ENCODE data around the gene MFSD12.

MFSD12 gene

GRCh38 chr19:3544058-3544376, 13.4 kb downstream of the MFSD12 start:
- Histone ChIP-seq H3K79me1 (ENCODE audit: low read depth, low read length) (peaks cover 11% of the 10 kb centered on the region), H2BK5ac (ENCODE audit: low read length) (peak overlapping the region; percentile 53), H3K9me3 (replicated peaks in 1 of 2; ENCODE audit: control insufficient read depth in 2 of 2, insufficient read depth in 1 of 2, low read depth in 1 of 2, low read length in 2 of 2) (no peaks in the 10 kb centered on the region), H2BK120ac (ENCODE audit: low read depth, low read length) (no peak overlapping the region), H3K23ac (ENCODE audit: low read depth, low read length, poor library complexity) (no peak overlapping the region), H3K4me3 (ENCODE audit: low read length in 2 of 2) (no peak overlapping the region), H2AK5ac (ENCODE audit: low read depth, low read length) (peak overlapping the region; percentile 56), H3K14ac (ENCODE audit: low read length) (no peak overlapping the region), H3K4ac (ENCODE audit: low read length) (no peak overlapping the region), H2AFZ (ENCODE audit: low read length) (no peak overlapping the region), H3K9ac (ENCODE audit: low read depth, low read length, poor library complexity) (no peak overlapping the region), H2BK12ac (ENCODE audit: low read length) (peak overlapping the region; percentile 90), H4K8ac (ENCODE audit: low read depth, low read length) (peak overlapping the region; percentile 43), H4K91ac (ENCODE audit: low read depth, low read length, poor library complexity) (no peak overlapping the region), H3K36me3 (replicated peaks in 1 of 2; ENCODE audit: control insufficient read depth in 2 of 2, insufficient read depth in 2 of 2, low read length in 2 of 2) (peaks cover 20 to 33% of the 10 kb centered on the region in 2 donors), H3K27me3 (ENCODE audit: control insufficient read depth in 3 of 3, insufficient read depth in 3 of 3, low read depth in 1 of 3, low read length in 3 of 3) (no peaks in the 10 kb centered on the region), H3K4me1 (ENCODE audit: control insufficient read depth in 2 of 2, insufficient read depth in 1 of 2, low read depth in 1 of 2, low read length in 2 of 2) (peaks cover 5 to 6% of the 10 kb centered on the region in 2 donors), H2BK15ac (ENCODE audit: low read length) (no peak overlapping the region), H3K27ac (replicated peaks; ENCODE audit: low read length) (no peak overlapping the region), H3K18ac (ENCODE audit: low read length) (no peak overlapping the region), H3K4me2 (ENCODE audit: insufficient read depth, low read length, poor library complexity, severe bottlenecking) (peak overlapping the region; percentile 11)
- WGBS, 2 donors (ENCODE audit: extremely low coverage in 2 of 2, insufficient read length in 2 of 2, insufficient replicate concordance in 1 of 2) = no CpG with 5 or more reads among the region's 9 CpGs
- DNase-seq (ENCODE audit: low spot score) = no peak

GRCh38 chr19:3543150-3544057, 14.0 kb downstream of the MFSD12 start:
- no peak overlapping the region for H3K4me3 ChIP-seq (ENCODE audit: low read length in 2 of 2)
- peak overlapping the region; percentile 90 for H2BK12ac ChIP-seq (ENCODE audit: low read length)
- H2AK5ac ChIP-seq (ENCODE audit: low read depth, low read length) = peak overlapping the region; percentile 56
- no peak for DNase-seq (ENCODE audit: low spot score)
- H3K4ac ChIP-seq (ENCODE audit: low read length) = no peak overlapping the region
- H4K91ac ChIP-seq (ENCODE audit: low read depth, low read length, poor library complexity) = no peak overlapping the region
- peak overlapping the region; percentile 13 for H3K18ac ChIP-seq (ENCODE audit: low read length)
- WGBS, 2 donors (ENCODE audit: extremely low coverage in 2 of 2, insufficient read length in 2 of 2, insufficient replicate concordance in 1 of 2) = no CpG with 5 or more reads among the region's 47 CpGs
- peak overlapping the region; percentile 43 for H4K8ac ChIP-seq (ENCODE audit: low read depth, low read length)
- peak overlapping the region; percentile 53 for H2BK5ac ChIP-seq (ENCODE audit: low read length)
- H3K36me3 ChIP-seq (replicated peaks in 1 of 2; ENCODE audit: control insufficient read depth in 2 of 2, insufficient read depth in 2 of 2, low read length in 2 of 2) = peaks cover 18 to 35% of the 10 kb centered on the region in 2 donors
- peaks cover 8 to 9% of the 10 kb centered on the region in 2 donors for H3K4me1 ChIP-seq (ENCODE audit: control insufficient read depth in 2 of 2, insufficient read depth in 1 of 2, low read depth in 1 of 2, low read length in 2 of 2)
- H3K27ac ChIP-seq (replicated peaks; ENCODE audit: low read length) = no peak overlapping the region
- peaks cover 11% of the 10 kb centered on the region for H3K79me1 ChIP-seq (ENCODE audit: low read depth, low read length)
- H3K23ac ChIP-seq (ENCODE audit: low read depth, low read length, poor library complexity) = no peak overlapping the region
- no peaks in the 10 kb centered on the region for H3K9me3 ChIP-seq (replicated peaks in 1 of 2; ENCODE audit: control insufficient read depth in 2 of 2, insufficient read depth in 1 of 2, low read depth in 1 of 2, low read length in 2 of 2)
- H3K27me3 ChIP-seq (ENCODE audit: control insufficient read depth in 3 of 3, insufficient read depth in 3 of 3, low read depth in 1 of 3, low read length in 3 of 3) = no peaks in the 10 kb centered on the region
- H2BK120ac ChIP-seq (ENCODE audit: low read depth, low read length) = no peak overlapping the region
- H3K4me2 ChIP-seq (ENCODE audit: insufficient read depth, low read length, poor library complexity, severe bottlenecking) = no peak overlapping the region
- H3K14ac ChIP-seq (ENCODE audit: low read length) = peak overlapping the region; percentile 71
- H2AFZ ChIP-seq (ENCODE audit: low read length) = no peak overlapping the region
- no peak overlapping the region for H2BK15ac ChIP-seq (ENCODE audit: low read length)
- H3K9ac ChIP-seq (ENCODE audit: low read depth, low read length, poor library complexity) = no peak overlapping the region

GRCh38 chr19:3539756-3540118, 17.6 kb downstream of the MFSD12 start:
- H3K9ac ChIP-seq (ENCODE audit: low read depth, low read length, poor library complexity) = no peak overlapping the region
- no peak overlapping the region for H2BK15ac ChIP-seq (ENCODE audit: low read length)
- WGBS, 2 donors (ENCODE audit: extremely low coverage in 2 of 2, insufficient read length in 2 of 2, insufficient replicate concordance in 1 of 2) = no CpG with 5 or more reads among the region's 1 CpG
- H3K79me1 ChIP-seq (ENCODE audit: low read depth, low read length) = peaks cover 6% of the 10 kb centered on the region
- no peak overlapping the region for H2AFZ ChIP-seq (ENCODE audit: low read length)
- H2AK5ac ChIP-seq (ENCODE audit: low read depth, low read length) = no peak overlapping the region
- no peak overlapping the region for H3K4ac ChIP-seq (ENCODE audit: low read length)
- H3K27ac ChIP-seq (replicated peaks; ENCODE audit: low read length) = no peak overlapping the region
- no peak overlapping the region for H2BK120ac ChIP-seq (ENCODE audit: low read depth, low read length)
- H3K4me1 ChIP-seq (ENCODE audit: control insufficient read depth in 2 of 2, insufficient read depth in 1 of 2, low read depth in 1 of 2, low read length in 2 of 2) = peaks cover 7 to 8% of the 10 kb centered on the region in 2 donors
- H3K36me3 ChIP-seq (replicated peaks in 1 of 2; ENCODE audit: control insufficient read depth in 2 of 2, insufficient read depth in 2 of 2, low read length in 2 of 2) = peaks cover 17 to 43% of the 10 kb centered on the region in 2 donors
- H2BK12ac ChIP-seq (ENCODE audit: low read length) = no peak overlapping the region
- H3K27me3 ChIP-seq (ENCODE audit: control insufficient read depth in 3 of 3, insufficient read depth in 3 of 3, low read depth in 1 of 3, low read length in 3 of 3) = no peaks in the 10 kb centered on the region
- H3K4me2 ChIP-seq (ENCODE audit: insufficient read depth, low read length, poor library complexity, severe bottlenecking) = no peak overlapping the region
- peak overlapping the region; percentile 56 for H3K14ac ChIP-seq (ENCODE audit: low read length)
- no peak overlapping the region for H4K91ac ChIP-seq (ENCODE audit: low read depth, low read length, poor library complexity)
- no peak overlapping the region for H3K4me3 ChIP-seq (ENCODE audit: low read length in 2 of 2)
- no peak overlapping the region for H2BK5ac ChIP-seq (ENCODE audit: low read length)
- no peak overlapping the region for H4K8ac ChIP-seq (ENCODE audit: low read depth, low read length)
- no peak overlapping the region for H3K18ac ChIP-seq (ENCODE audit: low read length)
- H3K23ac ChIP-seq (ENCODE audit: low read depth, low read length, poor library complexity) = peak overlapping the region; percentile 10
- H3K9me3 ChIP-seq (replicated peaks in 1 of 2; ENCODE audit: control insufficient read depth in 2 of 2, insufficient read depth in 1 of 2, low read depth in 1 of 2, low read length in 2 of 2) = no peaks in the 10 kb centered on the region
- no peak for DNase-seq (ENCODE audit: low spot score)

- Histone ChIP-seq H3K18ac (ENCODE audit: low read length) (peak within 1 kb of the TSS; percentile 70), H3K14ac (ENCODE audit: low read length) (peak within 1 kb of the TSS; percentile 56), H2AK5ac (ENCODE audit: low read depth, low read length) (peak within 1 kb of the TSS; percentile 68), H3K27me3 (ENCODE audit: control insufficient read depth in 3 of 3, insufficient read depth in 3 of 3, low read depth in 1 of 3, low read length in 3 of 3) (no peaks in the 10 kb centered on the region), H4K91ac (ENCODE audit: low read depth, low read length, poor library complexity) (no peak within 1 kb of the TSS), H3K4me3 (ENCODE audit: low read length in 2 of 2) (no peak within 1 kb of the TSS), H2BK12ac (ENCODE audit: low read length) (no peak within 1 kb of the TSS), H2BK5ac (ENCODE audit: low read length) (peak within 1 kb of the TSS; percentile 66), H2AFZ (ENCODE audit: low read length) (no peak within 1 kb of the TSS), H4K8ac (ENCODE audit: low read depth, low read length) (no peak within 1 kb of the TSS), H3K9me3 (replicated peaks in 1 of 2; ENCODE audit: control insufficient read depth in 2 of 2, insufficient read depth in 1 of 2, low read depth in 1 of 2, low read length in 2 of 2) (no peaks in the 10 kb centered on the region), H3K4me2 (ENCODE audit: insufficient read depth, low read length, poor library complexity, severe bottlenecking) (no peak within 1 kb of the TSS), H3K27ac (replicated peaks; ENCODE audit: low read length) (no peak within 1 kb of the TSS), H3K79me1 (ENCODE audit: low read depth, low read length) (peaks cover 6% of the 10 kb centered on the region), H3K9ac (ENCODE audit: low read depth, low read length, poor library complexity) (peak within 1 kb of the TSS; percentile 30), H2BK120ac (ENCODE audit: low read depth, low read length) (no peak within 1 kb of the TSS), H3K4me1 (ENCODE audit: control insufficient read depth in 2 of 2, insufficient read depth in 1 of 2, low read depth in 1 of 2, low read length in 2 of 2) (peaks cover 6 to 8% of the 10 kb centered on the region in 2 donors), H3K23ac (ENCODE audit: low read depth, low read length, poor library complexity) (peak within 1 kb of the TSS; percentile 73), H3K4ac (ENCODE audit: low read length) (no peak within 1 kb of the TSS), H3K36me3 (replicated peaks in 1 of 2; ENCODE audit: control insufficient read depth in 2 of 2, insufficient read depth in 2 of 2, low read length in 2 of 2) (peaks cover 20 to 49% of the 10 kb centered on the region in 2 donors), H2BK15ac (ENCODE audit: low read length) (no peak within 1 kb of the TSS)
- no CpG with 5 or more reads among the region's 28 CpGs for WGBS, 2 donors (ENCODE audit: extremely low coverage in 2 of 2, insufficient read length in 2 of 2, insufficient replicate concordance in 1 of 2)
- DNase-seq (ENCODE audit: low spot score) = no peak
These were observed 18.2 kb downstream of the MFSD12 start, which contains the start of gene TEKTIP1 for GRCh38 chr19:3538965-3539755. Gene TEKTIP1, plus strand, starts transcription at chr19:3539174. Its CDS starts 4 bp downstream, at chr19:3539178.

Data from neuronal stem cell (in vitro differentiated cells).